ENCODE results near the gene MRO.

MRO gene

GRCh38 chr18:50820901-50821520 lies 1.2 kb upstream of the MRO start:
- Histone ChIP-seq H3K4me3 (no peak overlapping the region), H3K9me3 (no peaks in the 10 kb centered on the region), H3K36me3 (no peaks in the 10 kb centered on the region), H3K4me1 (peaks cover 0 to 16% (median 7%) of the 10 kb centered on the region in 4 donors), H3K27ac (no peak overlapping the region), H3K27me3 (no peaks in the 10 kb centered on the region)
- intact Hi-C loops (cut with DNase I; ENCODE audit: low total_unique reads) = loop anchor here (5.0 kb wide), 1 partner anchor 231 kb away; no protein-coding TSS in a partner anchor
- TF ChIP-seq, protein P1, sequence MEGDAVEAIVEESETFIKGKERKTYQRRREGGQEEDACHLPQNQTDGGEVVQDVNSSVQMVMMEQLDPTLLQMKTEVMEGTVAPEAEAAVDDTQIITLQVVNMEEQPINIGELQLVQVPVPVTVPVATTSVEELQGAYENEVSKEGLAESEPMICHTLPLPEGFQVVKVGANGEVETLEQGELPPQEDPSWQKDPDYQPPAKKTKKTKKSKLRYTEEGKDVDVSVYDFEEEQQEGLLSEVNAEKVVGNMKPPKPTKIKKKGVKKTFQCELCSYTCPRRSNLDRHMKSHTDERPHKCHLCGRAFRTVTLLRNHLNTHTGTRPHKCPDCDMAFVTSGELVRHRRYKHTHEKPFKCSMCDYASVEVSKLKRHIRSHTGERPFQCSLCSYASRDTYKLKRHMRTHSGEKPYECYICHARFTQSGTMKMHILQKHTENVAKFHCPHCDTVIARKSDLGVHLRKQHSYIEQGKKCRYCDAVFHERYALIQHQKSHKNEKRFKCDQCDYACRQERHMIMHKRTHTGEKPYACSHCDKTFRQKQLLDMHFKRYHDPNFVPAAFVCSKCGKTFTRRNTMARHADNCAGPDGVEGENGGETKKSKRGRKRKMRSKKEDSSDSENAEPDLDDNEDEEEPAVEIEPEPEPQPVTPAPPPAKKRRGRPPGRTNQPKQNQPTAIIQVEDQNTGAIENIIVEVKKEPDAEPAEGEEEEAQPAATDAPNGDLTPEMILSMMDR (IDR thresholded peaks at IDR 0.05) = no peak
- DNase-seq = no peak

- TF ChIP-seq, protein P1 (IDR thresholded peaks at IDR 0.05) = no peak
- Histone ChIP-seq H3K4me3 (peak overlapping the region; percentile 30 to 39), H3K9me3 (no peaks in the 10 kb centered on the region), H3K4me1 (peaks cover 0 to 16% (median 7%) of the 10 kb centered on the region in 4 donors), H3K27me3 (no peaks in the 10 kb centered on the region), H3K27ac (no peak overlapping the region), H3K36me3 (no peaks in the 10 kb centered on the region)
- peak; percentile 21 to 67 for DNase-seq
- intact Hi-C loops (cut with DNase I; ENCODE audit: low total_unique reads) = no loop called here
Measured at GRCh38 chr18:50819027-50819727, 639 bp downstream of the MRO start.

- intact Hi-C loops (cut with DNase I; ENCODE audit: low total_unique reads) = no loop called here
- Histone ChIP-seq H3K27ac (no peak overlapping the region), H3K4me3 (no peak overlapping the region), H3K36me3 (no peaks in the 10 kb centered on the region), H3K4me1 (peaks cover 0 to 16% (median 7%) of the 10 kb centered on the region in 4 donors), H3K9me3 (no peaks in the 10 kb centered on the region), H3K27me3 (no peaks in the 10 kb centered on the region)
- TF ChIP-seq, protein P1 (IDR thresholded peaks at IDR 0.05) = no peak
- DNase-seq = no peak
Measured at GRCh38 chr18:50816419-50817166, 3.2 kb downstream of the MRO start.

GRCh38 chr18:50814395-50814794 lies 5.4 kb downstream of the MRO start:
- Histone ChIP-seq H3K36me3 (no peaks in the 10 kb centered on the region), H3K4me3 (no peak overlapping the region), H3K27ac (no peak overlapping the region), H3K27me3 (no peaks in the 10 kb centered on the region), H3K9me3 (no peaks in the 10 kb centered on the region), H3K4me1 (peaks cover 0 to 4% (median 2%) of the 10 kb centered on the region in 4 donors)
- TF ChIP-seq, protein P1 (IDR thresholded peaks at IDR 0.05) = no peak
- no peak for DNase-seq
- intact Hi-C loops (cut with DNase I; ENCODE audit: low total_unique reads) = no loop called here

DNA sequence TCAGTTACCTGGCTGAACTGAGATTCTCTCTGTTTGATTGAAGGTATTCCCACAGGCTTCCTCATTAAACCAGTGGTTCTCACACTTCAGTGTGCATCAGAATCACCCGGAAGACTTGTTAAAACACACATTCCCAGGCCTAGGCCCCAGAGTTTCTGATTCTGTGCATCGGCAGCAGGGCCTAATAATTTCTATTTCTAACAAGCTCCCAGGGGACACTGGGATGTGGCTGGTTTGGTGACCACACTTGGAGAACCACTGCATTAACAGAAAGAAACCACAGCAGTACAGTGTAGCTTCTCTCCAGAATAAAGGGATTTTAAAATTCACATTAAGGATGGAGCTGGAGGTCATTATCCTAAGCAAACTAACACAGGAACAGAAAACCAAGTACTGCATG lies 6.5 kb downstream of the MRO start:
- intact Hi-C loops (cut with DNase I; ENCODE audit: low total_unique reads) = no loop called here
- DNase-seq = no peak
- no peaks in the 10 kb centered on the region for H3K27me3 ChIP-seq
- H3K36me3 ChIP-seq = no peaks in the 10 kb centered on the region
- H3K27ac ChIP-seq = no peak overlapping the region
- TF ChIP-seq, protein P1 (IDR thresholded peaks at IDR 0.05) = no peak
- H3K9me3 ChIP-seq = no peaks in the 10 kb centered on the region
- H3K4me3 ChIP-seq = no peak overlapping the region
- no peaks in the 10 kb centered on the region for H3K4me1 ChIP-seq

All from tibial artery (tissue), 4 donors.